HG03469 (cell line): ENCODE measurements around the gene PIP5K1B.
"Not testable (repeated sequence)": the region's sequence is repeated elsewhere in the genome, so short reads cannot be mapped to it uniquely, and the experiment has no call there.

Experiments
- ATAC-seq: cut with Tn5 transposase; IDR thresholded peaks from one replicate; pipeline ENCODE4 v1.9.1; 2021; ENCODE audit warnings: mild to moderate bottlenecking, moderate library complexity, moderate number of reproducible peaks; ENCODE audit not compliant: unreplicated experiment

PIP5K1B gene

GRCh38 chr9:69046723-69047122 is 341.7 kb downstream of the PIP5K1B start:
- ATAC-seq = no peak

- ATAC-seq = no peak
Measured at GRCh38 chr9:69047371-69047770, 342.3 kb downstream of the PIP5K1B start.

- no peak for ATAC-seq
Measured at GRCh38 chr9:69049094-69049493, 344.1 kb downstream of the PIP5K1B start.

- not testable (repeated sequence) for ATAC-seq
Measured at GRCh38 chr9:69050936-69051335, 345.9 kb downstream of the PIP5K1B start.

- no peak for ATAC-seq
Measured at GRCh38 chr9:69054989-69055388, 349.9 kb downstream of the PIP5K1B start.

GRCh38 chr9:69056191-69056815 is 351.3 kb downstream of the PIP5K1B start:
- ATAC-seq = no peak

- no peak for ATAC-seq
Measured at GRCh38 chr9:69058101-69058500, 353.1 kb downstream of the PIP5K1B start.
